Astrocyte (in vitro differentiated cells and primary cell): ENCODE data around the gene CNP. TPM values are rescaled to one million over a fixed set of nuclear protein-coding genes. Genes with fewer than 3 reads are reported as not detected.

ENCODE experiments used
- DNase-seq: peaks from one replicate; pipeline ENCODE4 v3.0.0-alpha.2; 2010; ENCODE audit warnings: low read depth
- FAIRE-seq: peaks from 2 replicates; lab custom pipeline; 2011; peaks lifted over from hg19 to GRCh38; lab: Jason Lieb, UNC
- H2AFZ ChIP-seq: 2 replicates; pipeline ENCODE4 v1.6.0; 2012; ENCODE audit warnings: low read depth, low read length, inconsistent platforms
- H3K27ac ChIP-seq: 2 replicates; pipeline ENCODE4 v1.5.1; 2011; ENCODE audit warnings: low read depth, low read length, inconsistent platforms
- H3K27me3 ChIP-seq: 2 replicates; pipeline ENCODE4 v1.6.0; 2011; ENCODE audit warnings: low read length, inconsistent platforms; ENCODE audit not compliant: insufficient read depth
- H3K36me3 ChIP-seq: 2 replicates; pipeline ENCODE4 v1.5.1; 2011; ENCODE audit warnings: low read length, inconsistent platforms; ENCODE audit not compliant: insufficient read depth
- H3K4me1 ChIP-seq: 2 replicates; pipeline ENCODE4 v1.5.1; 2011; ENCODE audit warnings: low read length, inconsistent platforms; ENCODE audit not compliant: insufficient read depth
- H3K4me2 ChIP-seq: 2 replicates; pipeline ENCODE4 v1.6.0; 2012; ENCODE audit warnings: low read length, inconsistent platforms
- H3K4me3 ChIP-seq: 2 replicates; pipeline ENCODE4 v1.5.1; 2011; ENCODE audit warnings: low read depth, mild to moderate bottlenecking, low read length, inconsistent platforms; ENCODE audit not compliant: insufficient read depth
- H3K79me2 ChIP-seq: 2 replicates; pipeline ENCODE4 v1.6.0; 2012; ENCODE audit warnings: mild to moderate bottlenecking, low read length, inconsistent platforms; ENCODE audit not compliant: insufficient read depth
- H3K9ac ChIP-seq: 2 replicates; pipeline ENCODE4 v1.6.0; 2012; ENCODE audit warnings: mild to moderate bottlenecking, low read length, inconsistent platforms
- H3K9me3 ChIP-seq: 2 replicates; pipeline ENCODE4 v1.5.1; 2012; ENCODE audit warnings: low read depth, mild to moderate bottlenecking, low read length, inconsistent platforms; ENCODE audit not compliant: insufficient read depth
- H4K20me1 ChIP-seq: 2 replicates; pipeline ENCODE4 v1.6.0; 2012; ENCODE audit warnings: low read length, inconsistent platforms; ENCODE audit not compliant: insufficient read depth
- H3K27ac Mint-ChIP-seq: one replicate; pipeline ENCODE4 v1.8.0; 2021; ENCODE audit warnings: mild to moderate bottlenecking, mixed read lengths; ENCODE audit not compliant: unreplicated experiment
- H3K27me3 Mint-ChIP-seq: one replicate; pipeline ENCODE4 v1.8.0; 2021; ENCODE audit warnings: low read depth, mixed read lengths; ENCODE audit not compliant: unreplicated experiment
- H3K36me3 Mint-ChIP-seq: one replicate; pipeline ENCODE4 v1.8.0; 2021; ENCODE audit warnings: low read depth, mixed read lengths; ENCODE audit not compliant: unreplicated experiment
- H3K4me1 Mint-ChIP-seq: one replicate; pipeline ENCODE4 v1.8.0; 2021; ENCODE audit warnings: low read depth, mixed read lengths; ENCODE audit not compliant: unreplicated experiment
- H3K4me3 Mint-ChIP-seq: one replicate; pipeline ENCODE4 v1.8.0; 2021; ENCODE audit warnings: mild to moderate bottlenecking, moderate library complexity, mixed read lengths; ENCODE audit not compliant: unreplicated experiment
- H3K9me3 Mint-ChIP-seq: one replicate; pipeline ENCODE4 v1.8.0; 2021; ENCODE audit warnings: mild to moderate bottlenecking, mixed read lengths; ENCODE audit not compliant: unreplicated experiment
- EZH2 ChIP-seq: IDR thresholded peaks from 2 replicates; pipeline ENCODE4 v1.6.1; 2012; ENCODE audit warnings: mild to moderate bottlenecking, low read length, inconsistent platforms; ENCODE audit not compliant: insufficient read depth
- total RNA-seq: library from RNA; stranded (reverse); gene quantifications from 2 replicates; pipeline ENCODE4 v1.2.1, GENCODE V29; 2021
- TF ChIP-seq, protein P1 (sequence below): IDR thresholded peaks from 2 replicates; pipeline ENCODE4 v1.5.1; 2011; ENCODE audit warnings: low read depth, mild to moderate bottlenecking, inconsistent platforms, low read length, moderate library complexity; ENCODE audit not compliant: insufficient read depth

Gene CNP
- total RNA-seq, 1 donor from 2014 or later: 169 TPM

DNA sequence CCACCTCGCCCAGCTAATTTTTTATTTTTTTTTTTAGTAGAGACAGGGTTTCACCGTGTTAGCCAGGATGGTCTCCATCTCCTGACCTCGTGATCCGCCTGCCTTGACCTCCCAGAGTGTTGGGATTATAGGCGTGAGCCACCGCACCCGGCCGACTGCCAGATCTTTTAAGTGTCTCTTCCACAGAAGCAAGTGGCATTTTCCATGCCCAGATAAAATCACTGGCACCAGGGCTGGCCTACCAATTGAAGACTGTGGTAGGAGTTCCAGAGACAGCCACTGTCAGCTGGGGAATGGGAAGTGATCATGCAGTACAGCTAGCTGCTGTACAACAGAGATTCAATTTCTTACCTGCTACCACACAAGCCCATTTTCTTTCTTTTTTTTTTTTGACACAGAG lies 17.9 kb downstream of the CNP start:
- Histone ChIP-seq H3K4me1 (peaks cover 6% of the 10 kb centered on the region), H3K9ac (no peak overlapping the region), H3K27ac (no peak overlapping the region), H3K79me2 (no peaks in the 10 kb centered on the region), H3K36me3 (peaks cover 60% of the 10 kb centered on the region), H3K9me3 (no peaks in the 10 kb centered on the region), H3K4me3 (no peak overlapping the region), H4K20me1 (peaks cover 22% of the 10 kb centered on the region), H3K4me2 (no peak overlapping the region), H3K27me3 (no peaks in the 10 kb centered on the region), H2AFZ (no peak overlapping the region)
- no peak for TF ChIP-seq EZH2
- TF ChIP-seq, protein P1, sequence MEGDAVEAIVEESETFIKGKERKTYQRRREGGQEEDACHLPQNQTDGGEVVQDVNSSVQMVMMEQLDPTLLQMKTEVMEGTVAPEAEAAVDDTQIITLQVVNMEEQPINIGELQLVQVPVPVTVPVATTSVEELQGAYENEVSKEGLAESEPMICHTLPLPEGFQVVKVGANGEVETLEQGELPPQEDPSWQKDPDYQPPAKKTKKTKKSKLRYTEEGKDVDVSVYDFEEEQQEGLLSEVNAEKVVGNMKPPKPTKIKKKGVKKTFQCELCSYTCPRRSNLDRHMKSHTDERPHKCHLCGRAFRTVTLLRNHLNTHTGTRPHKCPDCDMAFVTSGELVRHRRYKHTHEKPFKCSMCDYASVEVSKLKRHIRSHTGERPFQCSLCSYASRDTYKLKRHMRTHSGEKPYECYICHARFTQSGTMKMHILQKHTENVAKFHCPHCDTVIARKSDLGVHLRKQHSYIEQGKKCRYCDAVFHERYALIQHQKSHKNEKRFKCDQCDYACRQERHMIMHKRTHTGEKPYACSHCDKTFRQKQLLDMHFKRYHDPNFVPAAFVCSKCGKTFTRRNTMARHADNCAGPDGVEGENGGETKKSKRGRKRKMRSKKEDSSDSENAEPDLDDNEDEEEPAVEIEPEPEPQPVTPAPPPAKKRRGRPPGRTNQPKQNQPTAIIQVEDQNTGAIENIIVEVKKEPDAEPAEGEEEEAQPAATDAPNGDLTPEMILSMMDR: no peak
- H3K4me3 Mint-ChIP-seq: no peak overlapping the region
- FAIRE-seq (no peak), DNase-seq (no peak)
- H3K27ac Mint-ChIP-seq: no peak overlapping the region
- H3K27me3 Mint-ChIP-seq: no peaks in the 10 kb centered on the region
- H3K9me3 Mint-ChIP-seq: no peaks in the 10 kb centered on the region
- H3K4me1 Mint-ChIP-seq: peaks cover 14% of the 10 kb centered on the region
- H3K36me3 Mint-ChIP-seq: peaks cover 24% of the 10 kb centered on the region

DNA sequence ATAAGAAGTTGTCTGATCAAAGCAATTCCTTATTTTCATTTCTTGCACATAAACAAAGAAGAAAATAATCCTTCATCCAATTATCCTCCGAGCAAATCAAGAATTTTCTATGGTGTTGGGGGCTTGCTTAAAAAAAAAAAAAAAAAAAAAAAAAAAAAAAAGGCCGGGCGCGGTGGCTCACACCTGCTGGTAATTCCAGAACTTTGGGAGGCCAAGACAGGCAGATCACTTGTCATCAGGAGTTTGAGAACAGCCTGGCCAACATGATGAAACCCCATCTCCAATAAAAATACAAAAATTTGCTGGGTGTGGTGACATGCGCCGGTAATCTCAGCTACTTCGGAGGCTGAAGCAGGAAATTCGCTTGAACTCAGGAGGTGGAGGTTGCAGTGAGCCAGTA lies 19.3 kb downstream of the CNP start:
- H3K27me3 Mint-ChIP-seq: no peaks in the 10 kb centered on the region
- Histone ChIP-seq H3K79me2 (peaks cover 2% of the 10 kb centered on the region), H3K27me3 (no peaks in the 10 kb centered on the region), H2AFZ (no peak overlapping the region), H3K9me3 (no peaks in the 10 kb centered on the region), H3K4me2 (no peak overlapping the region), H3K27ac (no peak overlapping the region), H3K4me3 (no peak overlapping the region), H3K4me1 (peaks cover 6% of the 10 kb centered on the region), H4K20me1 (peaks cover 22% of the 10 kb centered on the region), H3K36me3 (peaks cover 66% of the 10 kb centered on the region), H3K9ac (no peak overlapping the region)
- H3K4me3 Mint-ChIP-seq: no peak overlapping the region
- peaks cover 14% of the 10 kb centered on the region for H3K4me1 Mint-ChIP-seq
- DNase-seq (no peak), FAIRE-seq (no peak)
- H3K36me3 Mint-ChIP-seq: peaks cover 26% of the 10 kb centered on the region
- H3K9me3 Mint-ChIP-seq: no peaks in the 10 kb centered on the region
- no peak overlapping the region for H3K27ac Mint-ChIP-seq
- TF ChIP-seq EZH2: no peak
- TF ChIP-seq, protein P1: no peak

DNA sequence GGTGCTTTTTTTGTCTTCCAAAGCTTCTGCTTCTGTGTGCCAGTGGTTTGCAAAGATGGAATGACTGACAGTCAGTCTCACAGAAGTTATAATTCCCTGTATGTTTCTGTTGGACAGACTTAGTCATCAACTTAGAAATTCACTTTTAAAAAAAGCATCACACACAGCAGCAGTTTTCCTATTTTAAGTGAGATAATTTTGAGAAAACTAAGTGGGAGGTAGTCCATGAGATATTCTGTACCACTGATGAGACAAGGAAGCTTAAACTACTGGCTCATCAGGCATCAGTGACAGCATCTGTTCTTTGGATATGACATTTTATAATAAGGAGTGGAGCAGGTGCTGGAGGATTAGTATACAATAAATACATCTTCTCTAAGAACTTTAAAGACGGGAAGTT lies 20.0 kb downstream of the CNP start:
- no peak for FAIRE-seq
- no peaks in the 10 kb centered on the region for H3K27me3 ChIP-seq
- H4K20me1 ChIP-seq: peaks cover 22% of the 10 kb centered on the region
- Mint-ChIP-seq H3K27me3 (no peaks in the 10 kb centered on the region), H3K9me3 (no peaks in the 10 kb centered on the region), H3K4me3 (no peak overlapping the region), H3K36me3 (peaks cover 27% of the 10 kb centered on the region), H3K27ac (no peak overlapping the region), H3K4me1 (peaks cover 14% of the 10 kb centered on the region)
- TF ChIP-seq, protein P1: no peak
- TF ChIP-seq EZH2: no peak
- no peak overlapping the region for H3K27ac ChIP-seq
- H2AFZ ChIP-seq: no peak overlapping the region
- H3K4me3 ChIP-seq: no peak overlapping the region
- H3K9ac ChIP-seq: no peak overlapping the region
- H3K4me1 ChIP-seq: peaks cover 6% of the 10 kb centered on the region
- DNase-seq: no peak
- H3K4me2 ChIP-seq: no peak overlapping the region
- H3K79me2 ChIP-seq: peaks cover 2% of the 10 kb centered on the region
- peaks cover 64% of the 10 kb centered on the region for H3K36me3 ChIP-seq
- H3K9me3 ChIP-seq: no peaks in the 10 kb centered on the region
